Keratinocyte (primary cell): Measurements from ENCODE around the gene GFPT2. TPM values are rescaled to one million over a fixed set of nuclear protein-coding genes. Genes with fewer than 3 reads are reported as not detected.

Source experiments
- DNase-seq: peaks from one replicate; pipeline ENCODE4 v3.0.0-alpha.2; 2011; ENCODE audit warnings: low read depth, missing footprints, low spot score
- FAIRE-seq: peaks from 2 replicates; lab custom pipeline; 2011; peaks lifted over from hg19 to GRCh38; lab: Jason Lieb, UNC
- H2AFZ ChIP-seq: 2 replicates; pipeline ENCODE4 v1.6.0; 2012; ENCODE audit warnings: low read length, control low read depth, inconsistent platforms; ENCODE audit not compliant: control insufficient read depth
- H3K27ac ChIP-seq: 2 replicates; pipeline ENCODE4 v1.5.1; 2011; ENCODE audit warnings: low read length; ENCODE audit not compliant: control insufficient read depth, insufficient read depth
- H3K27me3 ChIP-seq: 3 replicates; pipeline ENCODE4 v1.6.0; 2011; ENCODE audit warnings: low read length; ENCODE audit not compliant: control insufficient read depth, insufficient read depth; ENCODE audit errors: extremely low read depth
- H3K36me3 ChIP-seq, 2 experiments: 2 replicates in 1 of 2; 3 replicates in 1 of 2; pipeline ENCODE4 v1.5.1; 2011; ENCODE audit warnings: low read length in 2 of 2, mild to moderate bottlenecking in 1 of 2; ENCODE audit not compliant: control insufficient read depth in 2 of 2, insufficient read depth in 2 of 2; ENCODE audit errors: extremely low read depth in 1 of 2
- H3K4me1 ChIP-seq: 3 replicates; pipeline ENCODE4 v1.5.1; 2011; ENCODE audit warnings: low read length; ENCODE audit not compliant: control insufficient read depth, insufficient read depth; ENCODE audit errors: extremely low read depth
- H3K4me2 ChIP-seq: 3 replicates; pipeline ENCODE4 v1.6.0; 2011; ENCODE audit warnings: low read depth, low read length; ENCODE audit not compliant: control insufficient read depth, insufficient read depth; ENCODE audit errors: extremely low read depth
- H3K4me3 ChIP-seq, 3 experiments: fragments of 200-600 bp in 1 of 3; sonication (generic) in 1 of 3; 2 replicates in 2 of 3; 3 replicates in 1 of 3; pipeline ENCODE4 v1.5.1; 2011 to 2016; ENCODE audit warnings: low read length in 3 of 3, mild to moderate bottlenecking in 3 of 3, control low read depth in 2 of 3, inconsistent platforms in 1 of 3, low read depth in 1 of 3, mixed read lengths in 1 of 3, mixed run types in 1 of 3, moderate library complexity in 1 of 3; ENCODE audit not compliant: control insufficient read depth in 2 of 3, insufficient read depth in 2 of 3; ENCODE audit errors: extremely low read depth in 1 of 3
- H3K79me2 ChIP-seq: 2 replicates; pipeline ENCODE4 v1.6.0; 2012; ENCODE audit warnings: low read length; ENCODE audit not compliant: control insufficient read depth, insufficient read depth
- H3K9ac ChIP-seq: 3 replicates; pipeline ENCODE4 v1.6.0; 2011; ENCODE audit warnings: low read length; ENCODE audit not compliant: control insufficient read depth, insufficient read depth; ENCODE audit errors: extremely low read depth
- H3K9me1 ChIP-seq: 3 replicates; pipeline ENCODE4 v1.6.0; 2011; ENCODE audit warnings: low read length; ENCODE audit not compliant: control insufficient read depth, insufficient read depth; ENCODE audit errors: extremely low read depth
- H3K9me3 ChIP-seq: 2 replicates; pipeline ENCODE4 v1.5.1; 2012; ENCODE audit warnings: low read depth, low read length; ENCODE audit not compliant: control insufficient read depth
- H4K20me1 ChIP-seq: 3 replicates; pipeline ENCODE4 v1.6.0; 2011; ENCODE audit warnings: low read length; ENCODE audit not compliant: control insufficient read depth, insufficient read depth; ENCODE audit errors: extremely low read depth
- EZH2 ChIP-seq: IDR thresholded peaks from one replicate; pipeline ENCODE4 v1.6.1; 2012; ENCODE audit warnings: inconsistent platforms, mild to moderate bottlenecking, low read length, moderate library complexity
- dilution Hi-C: fragments of 300-500 bp; cut with MboI; formaldehyde crosslinking; loops from one replicate; pipeline ENCODE4 v1.7.0; 2020; ENCODE audit warnings: low sequenced_read_pairs; ENCODE audit not compliant: extremely low pct_ligation_motif_present
- polyA plus RNA-seq, 5 experiments: library from polyadenylated mRNA; depleted of rRNA in 3 of 5; stranded (reverse) in 3 of 5; stranded (forward) in 1 of 5; unstranded in 1 of 5; fragments of >200 nt; gene quantifications; 1 replicate in 1 of 5; 2 replicates in 3 of 5; 3 replicates in 1 of 5; pipeline versions ENCODE4 v1.2.1 to v1.2.3, GENCODE V29; 2011 to 2012; ENCODE audit warnings: missing spikeins in 2 of 5, low read depth in 1 of 5, low replicate concordance in 1 of 5
- TF ChIP-seq, protein P1 (sequence below), 3 experiments: IDR thresholded peaks in 1 of 3; conservative IDR thresholded peaks in 1 of 3; optimal IDR thresholded peaks in 1 of 3; 2 replicates in 2 of 3; 3 replicates in 1 of 3; pipeline versions ENCODE3 to v1.5.1; 2011; ENCODE audit warnings: low read length in 3 of 3, mild to moderate bottlenecking in 3 of 3, moderate library complexity in 2 of 3, control low read depth in 1 of 3, inconsistent platforms in 1 of 3; ENCODE audit not compliant: insufficient read depth in 2 of 3; ENCODE audit errors: extremely low read depth in 1 of 3

GFPT2 gene
- polyA plus RNA-seq, 1 donor (not counting 4 experiments of a cell fraction or from before 2014, with no cell fraction given): not detected

GRCh38 chr5:180259260-180259611 lies 93.9 kb downstream of the GFPT2 start:
- Histone ChIP-seq H2AFZ (no peak overlapping the region), H3K4me1 (no peaks in the 10 kb centered on the region), H3K79me2 (no peaks in the 10 kb centered on the region), H3K4me3 (no peak overlapping the region), H3K4me2 (no peak overlapping the region), H3K9me3 (peaks cover 52% of the 10 kb centered on the region), H3K9ac (no peak overlapping the region), H3K27me3 (no peaks in the 10 kb centered on the region), H3K27ac (no peak overlapping the region), H3K9me1 (no peaks in the 10 kb centered on the region), H3K36me3 (peaks cover 0 to 13% of the 10 kb centered on the region in 2 experiments), H4K20me1 (no peaks in the 10 kb centered on the region)
- no peak for TF ChIP-seq EZH2
- TF ChIP-seq, protein P1, sequence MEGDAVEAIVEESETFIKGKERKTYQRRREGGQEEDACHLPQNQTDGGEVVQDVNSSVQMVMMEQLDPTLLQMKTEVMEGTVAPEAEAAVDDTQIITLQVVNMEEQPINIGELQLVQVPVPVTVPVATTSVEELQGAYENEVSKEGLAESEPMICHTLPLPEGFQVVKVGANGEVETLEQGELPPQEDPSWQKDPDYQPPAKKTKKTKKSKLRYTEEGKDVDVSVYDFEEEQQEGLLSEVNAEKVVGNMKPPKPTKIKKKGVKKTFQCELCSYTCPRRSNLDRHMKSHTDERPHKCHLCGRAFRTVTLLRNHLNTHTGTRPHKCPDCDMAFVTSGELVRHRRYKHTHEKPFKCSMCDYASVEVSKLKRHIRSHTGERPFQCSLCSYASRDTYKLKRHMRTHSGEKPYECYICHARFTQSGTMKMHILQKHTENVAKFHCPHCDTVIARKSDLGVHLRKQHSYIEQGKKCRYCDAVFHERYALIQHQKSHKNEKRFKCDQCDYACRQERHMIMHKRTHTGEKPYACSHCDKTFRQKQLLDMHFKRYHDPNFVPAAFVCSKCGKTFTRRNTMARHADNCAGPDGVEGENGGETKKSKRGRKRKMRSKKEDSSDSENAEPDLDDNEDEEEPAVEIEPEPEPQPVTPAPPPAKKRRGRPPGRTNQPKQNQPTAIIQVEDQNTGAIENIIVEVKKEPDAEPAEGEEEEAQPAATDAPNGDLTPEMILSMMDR (optimal IDR thresholded peaks at IDR 0.05 in 1 of 3, IDR thresholded peaks at IDR 0.05 in 1 of 3, conservative IDR thresholded peaks at IDR 0.05 in 1 of 3; ENCODE audit: extremely low read depth in 1 of 3, insufficient read depth in 2 of 3, low read length in 3 of 3): no peak
- dilution Hi-C loops: no loop called here
- FAIRE-seq (no peak), DNase-seq (no peak)

GRCh38 chr5:180253036-180253824 lies 99.9 kb downstream of the GFPT2 start:
- H3K36me3 ChIP-seq: peaks cover 6 to 11% of the 10 kb centered on the region in 2 experiments
- no peaks in the 10 kb centered on the region for H3K4me1 ChIP-seq
- H3K9ac ChIP-seq: no peak overlapping the region
- H4K20me1 ChIP-seq: no peaks in the 10 kb centered on the region
- DNase-seq (no peak), FAIRE-seq (no peak)
- dilution Hi-C loops: no loop called here
- no peak overlapping the region for H2AFZ ChIP-seq
- no peak overlapping the region for H3K27ac ChIP-seq
- no peak for TF ChIP-seq EZH2
- TF ChIP-seq, protein P1 (optimal IDR thresholded peaks at IDR 0.05 in 1 of 3, IDR thresholded peaks at IDR 0.05 in 1 of 3, conservative IDR thresholded peaks at IDR 0.05 in 1 of 3; ENCODE audit: extremely low read depth in 1 of 3, insufficient read depth in 2 of 3, low read length in 3 of 3): no peak
- no peaks in the 10 kb centered on the region for H3K79me2 ChIP-seq
- H3K9me3 ChIP-seq: peaks cover 52% of the 10 kb centered on the region
- no peak overlapping the region for H3K4me2 ChIP-seq
- H3K27me3 ChIP-seq: no peaks in the 10 kb centered on the region
- no peak overlapping the region for H3K4me3 ChIP-seq
- H3K9me1 ChIP-seq: no peaks in the 10 kb centered on the region
